ENCODE results near the gene KRTAP9-8. TPM values are rescaled to one million over a fixed set of nuclear protein-coding genes. Genes with fewer than 3 reads are reported as not detected.
"Not testable (repeated sequence)": the region's sequence is repeated elsewhere in the genome, so short reads cannot be mapped to it uniquely, and the experiment has no call there.

KRTAP9-8 gene
- polyA plus RNA-seq, 1 experiment = not detected

DNA sequence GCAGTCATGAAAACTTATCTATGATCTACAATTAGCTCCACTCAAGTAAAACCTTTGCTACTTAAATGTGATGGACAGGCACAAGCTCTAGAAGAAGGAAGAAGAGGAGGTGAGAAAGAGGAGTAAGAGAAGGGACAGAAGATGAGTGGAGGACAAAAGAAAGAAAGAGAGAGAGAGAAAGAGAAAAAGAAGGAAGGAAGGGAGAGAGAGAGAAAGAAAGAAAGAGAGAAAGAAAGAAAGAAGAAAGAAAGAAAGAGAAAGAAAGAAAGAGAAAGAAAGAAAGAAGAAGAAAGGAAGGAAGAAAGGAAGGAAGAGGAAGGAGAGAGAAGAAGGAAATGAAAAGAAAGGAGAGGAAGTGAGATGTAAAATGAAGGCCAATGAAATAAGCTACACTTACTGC lies 7.7 kb upstream of the KRTAP9-8 start:
- TF ChIP-seq, protein P1, sequence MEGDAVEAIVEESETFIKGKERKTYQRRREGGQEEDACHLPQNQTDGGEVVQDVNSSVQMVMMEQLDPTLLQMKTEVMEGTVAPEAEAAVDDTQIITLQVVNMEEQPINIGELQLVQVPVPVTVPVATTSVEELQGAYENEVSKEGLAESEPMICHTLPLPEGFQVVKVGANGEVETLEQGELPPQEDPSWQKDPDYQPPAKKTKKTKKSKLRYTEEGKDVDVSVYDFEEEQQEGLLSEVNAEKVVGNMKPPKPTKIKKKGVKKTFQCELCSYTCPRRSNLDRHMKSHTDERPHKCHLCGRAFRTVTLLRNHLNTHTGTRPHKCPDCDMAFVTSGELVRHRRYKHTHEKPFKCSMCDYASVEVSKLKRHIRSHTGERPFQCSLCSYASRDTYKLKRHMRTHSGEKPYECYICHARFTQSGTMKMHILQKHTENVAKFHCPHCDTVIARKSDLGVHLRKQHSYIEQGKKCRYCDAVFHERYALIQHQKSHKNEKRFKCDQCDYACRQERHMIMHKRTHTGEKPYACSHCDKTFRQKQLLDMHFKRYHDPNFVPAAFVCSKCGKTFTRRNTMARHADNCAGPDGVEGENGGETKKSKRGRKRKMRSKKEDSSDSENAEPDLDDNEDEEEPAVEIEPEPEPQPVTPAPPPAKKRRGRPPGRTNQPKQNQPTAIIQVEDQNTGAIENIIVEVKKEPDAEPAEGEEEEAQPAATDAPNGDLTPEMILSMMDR (IDR thresholded peaks at IDR 0.05; ENCODE audit: insufficient read depth, low read depth, low read length) = no peak
- no peak for DNase-seq (ENCODE audit: low read depth)
- Histone ChIP-seq H3K36me3 (ENCODE audit: control insufficient read depth, insufficient read depth, low read length) (no peaks in the 10 kb centered on the region), H3K4me3 (ENCODE audit: low read depth, low read length) (no peak overlapping the region), H3K27me3 (ENCODE audit: control insufficient read depth, insufficient read depth, low read length) (no peaks in the 10 kb centered on the region; the same call in 1 of the 2 replicates)
- POLR2A ChIA-PET = no interaction called here
- CTCF ChIA-PET = no interaction called here

DNA sequence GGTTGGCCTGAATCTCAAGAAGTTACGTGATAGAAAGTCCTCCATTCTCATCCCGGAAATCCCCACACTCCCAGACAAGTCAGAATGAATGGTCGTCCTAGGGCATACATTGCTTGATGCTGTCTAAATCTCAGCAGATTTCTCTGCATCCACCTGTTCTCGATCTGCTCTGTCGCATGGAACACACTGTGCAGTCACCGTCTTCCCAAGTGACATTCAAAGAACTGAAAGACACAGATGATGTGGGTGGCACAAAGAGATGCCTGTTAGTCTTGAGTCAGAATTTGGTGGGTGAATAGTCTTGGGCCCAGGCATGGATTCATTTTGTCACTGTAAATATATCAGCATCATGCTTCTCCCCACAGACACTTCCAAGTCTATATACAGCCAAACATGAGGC lies 6.1 kb upstream of the KRTAP9-8 start:
- no peak for DNase-seq (ENCODE audit: low read depth)
- Histone ChIP-seq H3K27me3 (ENCODE audit: control insufficient read depth, insufficient read depth, low read length) (no peaks in the 10 kb centered on the region; the same call in 1 of the 2 replicates), H3K36me3 (ENCODE audit: control insufficient read depth, insufficient read depth, low read length) (no peaks in the 10 kb centered on the region), H3K4me3 (ENCODE audit: low read depth, low read length) (no peak overlapping the region)
- ChIA-PET CTCF (no interaction called here), POLR2A (no interaction called here)
- TF ChIP-seq, protein P1 (IDR thresholded peaks at IDR 0.05; ENCODE audit: insufficient read depth, low read depth, low read length) = no peak

GRCh38 chr17:41232399-41233105 lies 5.2 kb upstream of the KRTAP9-8 start, which contains the start of gene KRTAP9-3:
Gene KRTAP9-3, plus strand, starts transcription at chr17:41232449. Its CDS starts 53 bp downstream, at chr17:41232502.
- H3K36me3 ChIP-seq (ENCODE audit: control insufficient read depth, insufficient read depth, low read length); H3K4me3 ChIP-seq (ENCODE audit: low read depth, low read length); H3K27me3 ChIP-seq (ENCODE audit: control insufficient read depth, insufficient read depth, low read length); CTCF ChIA-PET; DNase-seq (ENCODE audit: low read depth); POLR2A ChIA-PET: not testable (repeated sequence)

DNA sequence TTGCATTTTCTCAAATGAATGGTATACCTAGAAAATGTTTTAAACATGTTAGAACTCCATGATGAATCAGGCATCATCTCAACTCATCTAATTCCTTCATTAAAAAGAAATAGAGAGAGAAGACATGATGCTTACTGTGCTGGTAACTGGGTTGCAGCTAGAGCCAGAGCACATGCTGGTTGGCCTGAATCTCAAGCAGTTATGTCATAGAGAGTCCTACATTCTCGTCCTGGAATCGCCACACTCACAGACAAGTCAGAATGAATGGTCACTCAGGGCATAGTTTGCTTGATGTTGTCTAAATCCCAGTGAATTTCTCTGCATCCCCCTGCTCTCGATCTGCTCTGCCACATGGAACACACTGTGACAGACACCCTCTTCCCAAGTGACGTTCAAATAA lies 683 bp upstream of the KRTAP9-8 start:
- H3K36me3 ChIP-seq (ENCODE audit: control insufficient read depth, insufficient read depth, low read length); H3K27me3 ChIP-seq (ENCODE audit: control insufficient read depth, insufficient read depth, low read length); POLR2A ChIA-PET; DNase-seq (ENCODE audit: low read depth); H3K4me3 ChIP-seq (ENCODE audit: low read depth, low read length): not testable (repeated sequence)
- CTCF ChIA-PET = interaction anchor here (1.1 kb wide), 1 partner anchor 64 kb away, joined by 3 read pairs; no protein-coding TSS in a partner anchor

DNA sequence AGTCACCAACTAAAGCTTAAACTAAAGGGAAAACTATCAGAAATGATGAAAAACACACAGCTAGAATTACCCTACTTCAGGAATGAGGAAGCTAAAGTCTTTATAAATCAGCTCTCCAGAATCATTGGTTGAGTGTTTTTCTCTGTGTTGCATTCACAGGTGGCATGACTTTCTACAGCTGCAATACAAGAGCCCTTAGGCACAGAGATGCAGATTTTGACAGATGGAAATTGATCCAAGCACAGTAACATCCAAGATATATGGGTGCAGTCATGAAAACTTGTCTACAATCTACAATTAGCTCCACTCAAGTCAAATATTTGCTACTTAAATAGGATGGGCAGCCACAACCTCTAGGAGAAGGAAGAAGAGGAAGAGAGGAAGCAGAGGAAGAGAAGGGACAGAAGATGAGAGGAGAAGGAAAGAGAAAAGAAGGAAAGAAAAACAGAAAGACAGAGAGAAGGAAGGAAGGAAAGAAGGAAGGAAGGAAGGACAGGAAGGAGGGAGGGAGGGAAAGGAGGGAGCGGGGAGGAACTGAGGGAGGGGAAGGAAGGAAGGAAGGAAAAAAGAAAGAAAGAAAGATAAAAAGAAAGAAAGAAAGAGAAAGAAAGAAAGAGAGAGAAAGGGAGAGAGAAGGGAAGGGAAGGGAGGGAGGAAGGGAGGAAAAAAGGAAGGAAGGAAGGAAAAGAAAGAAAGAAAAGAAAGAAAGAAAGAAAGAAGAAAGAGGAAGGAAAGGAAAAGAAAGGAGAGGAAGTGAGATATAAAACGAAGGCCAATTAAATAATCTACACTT lies 9.4 kb downstream of the KRTAP9-8 start:
- H3K27me3 ChIP-seq (ENCODE audit: control insufficient read depth, insufficient read depth, low read length); POLR2A ChIA-PET; H3K4me3 ChIP-seq (ENCODE audit: low read depth, low read length); DNase-seq (ENCODE audit: low read depth); H3K36me3 ChIP-seq (ENCODE audit: control insufficient read depth, insufficient read depth, low read length): not testable (repeated sequence)
- CTCF ChIA-PET = interaction anchor here (0.6 kb wide), 1 partner anchor 29 kb away, joined by 3 read pairs; the partner anchor contains the start of gene KRTAP9-7

- CTCF ChIA-PET = interaction anchor here (1.0 kb wide), 1 partner anchor 14 kb away, joined by 3 read pairs; no protein-coding TSS in a partner anchor
- DNase-seq (ENCODE audit: low read depth); H3K36me3 ChIP-seq (ENCODE audit: control insufficient read depth, insufficient read depth, low read length); H3K4me3 ChIP-seq (ENCODE audit: low read depth, low read length); H3K27me3 ChIP-seq (ENCODE audit: control insufficient read depth, insufficient read depth, low read length); POLR2A ChIA-PET: not testable (repeated sequence)
These were observed 11.9 kb downstream of the KRTAP9-8 start, which contains the start of gene KRTAP9-4 for GRCh38 chr17:41249637-41250240. Gene KRTAP9-4, plus strand, starts transcription at chr17:41249687. Its CDS starts 34 bp downstream, at chr17:41249721.

DNA sequence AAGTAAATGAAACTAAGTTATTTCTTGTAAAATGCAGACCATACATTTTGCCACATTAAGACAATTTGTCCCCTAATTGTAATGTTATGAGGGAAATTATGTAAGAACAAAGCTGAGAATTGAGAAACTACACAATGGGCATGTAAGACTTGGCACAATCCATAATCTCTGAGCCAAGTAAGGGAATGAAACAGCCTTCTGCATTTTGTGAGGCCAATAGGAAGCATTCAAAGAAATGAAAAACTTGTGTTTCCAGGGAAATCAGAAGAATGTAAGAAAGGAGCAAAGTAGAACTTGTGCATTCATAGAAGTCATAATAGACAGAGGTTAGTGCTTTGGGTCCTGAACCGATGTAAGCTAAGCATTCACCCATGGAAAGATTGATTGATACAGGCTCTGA lies 13.5 kb downstream of the KRTAP9-8 start:
- DNase-seq (ENCODE audit: low read depth) = no peak
- CTCF ChIA-PET = no interaction called here
- no peak overlapping the region for H3K4me3 ChIP-seq (ENCODE audit: low read depth, low read length)
- H3K27me3 ChIP-seq (ENCODE audit: control insufficient read depth, insufficient read depth, low read length) = no peaks in the 10 kb centered on the region
- TF ChIP-seq, protein P1 (IDR thresholded peaks at IDR 0.05; ENCODE audit: insufficient read depth, low read depth, low read length) = no peak
- POLR2A ChIA-PET = no interaction called here
- H3K36me3 ChIP-seq (ENCODE audit: control insufficient read depth, insufficient read depth, low read length) = no peaks in the 10 kb centered on the region
